Testis (tissue), 3 donors: ENCODE data around the gene DPP10. TPM values are rescaled to one million over a fixed set of nuclear protein-coding genes. Genes with fewer than 3 reads are reported as not detected.

ENCODE experiments used
- DNase-seq: peaks from one replicate; pipeline ENCODE4 v3.0.0-alpha.2; 2019
- H3K27ac ChIP-seq, 2 donors: fragments of 200-600 bp; sonication (generic); one replicate each; pipeline ENCODE4 v1.5.1; 2019
- H3K27me3 ChIP-seq: fragments of 200-600 bp; sonication (generic); one replicate; pipeline ENCODE4 v1.5.1; 2019
- H3K36me3 ChIP-seq: fragments of 200-600 bp; sonication (generic); one replicate; pipeline ENCODE4 v1.5.1; 2017; ENCODE audit warnings: low read depth; ENCODE audit errors: missing control alignments
- H3K4me1 ChIP-seq: fragments of 200-600 bp; sonication (generic); one replicate; pipeline ENCODE4 v1.5.1; 2019
- H3K4me3 ChIP-seq, 2 donors: fragments of 200-600 bp; sonication (generic); one replicate each; pipeline ENCODE4 v1.5.1; 2017 to 2019
- H3K9me3 ChIP-seq: fragments of 200-600 bp; sonication (generic); one replicate; pipeline ENCODE4 v1.5.1; 2017
- POLR2A ChIP-seq: fragments of 450-650 bp; IDR thresholded peaks from one replicate; pipeline ENCODE4 v1.6.1; 2017; ENCODE audit warnings: antibody characterized with exemption, mild to moderate bottlenecking, moderate library complexity
- WGBS, 2 donors: methylation state at CpG; one replicate each; pipeline ENCODE4 v1.1.5; 2018; 5-methylcytosine and 5-hydroxymethylcytosine counted together
- intact Hi-C: fragments of 100-400 bp; cut with DNase I; formaldehyde crosslinking; loops from one replicate; pipeline ENCODE4 v1.15.1; 2023; ENCODE audit warnings: low total_unique reads
- polyA plus RNA-seq: library from polyadenylated mRNA; stranded (reverse); fragments of 350-450 nt; fragmentation: Illumina TruSeq; extraction: RNeasy Lipid Tissue Mini Kit (QIAGEN cat#74804); gene quantifications from one replicate; pipeline ENCODE4 v1.2.3, GENCODE V29; 2014; ENCODE audit warnings: low read depth, low replicate concordance; ENCODE audit not compliant: insufficient read depth
- total RNA-seq, 2 donors: library from RNA; depleted of rRNA; stranded (reverse); fragments of >200 nt; gene quantifications; one replicate each; pipeline ENCODE4 v1.2.3, GENCODE V29; 2016
- TF ChIP-seq, protein P1 (sequence below), 3 experiments: fragments of 450-650 bp in 2 of 3; fragments of 200-600 bp in 1 of 3; sonication (generic) in 1 of 3; IDR thresholded peaks; one replicate each; pipeline ENCODE4 v1.5.1; 2016 to 2019; ENCODE audit warnings: antibody characterized with exemption in 3 of 3, mild to moderate bottlenecking in 2 of 3, moderate library complexity in 1 of 3

DPP10 gene
- total and polyA plus RNA-seq, 3 donors from 2014 or later, result 1.7 to 6.7 (median 6.7) TPM

- Histone ChIP-seq H3K36me3 (no peaks in the 10 kb centered on the region), H3K4me1 (peaks cover 4% of the 10 kb centered on the region), H3K4me3 (peak overlapping the region; percentile 55 to 66), H3K27me3 (no peaks in the 10 kb centered on the region), H3K27ac (peak overlapping the region in 1 of 2 donors; percentile 59), H3K9me3 (no peaks in the 10 kb centered on the region)
- intact Hi-C loops, result no loop called here
- peak; percentile 81 for DNase-seq
- TF ChIP-seq, protein P1, sequence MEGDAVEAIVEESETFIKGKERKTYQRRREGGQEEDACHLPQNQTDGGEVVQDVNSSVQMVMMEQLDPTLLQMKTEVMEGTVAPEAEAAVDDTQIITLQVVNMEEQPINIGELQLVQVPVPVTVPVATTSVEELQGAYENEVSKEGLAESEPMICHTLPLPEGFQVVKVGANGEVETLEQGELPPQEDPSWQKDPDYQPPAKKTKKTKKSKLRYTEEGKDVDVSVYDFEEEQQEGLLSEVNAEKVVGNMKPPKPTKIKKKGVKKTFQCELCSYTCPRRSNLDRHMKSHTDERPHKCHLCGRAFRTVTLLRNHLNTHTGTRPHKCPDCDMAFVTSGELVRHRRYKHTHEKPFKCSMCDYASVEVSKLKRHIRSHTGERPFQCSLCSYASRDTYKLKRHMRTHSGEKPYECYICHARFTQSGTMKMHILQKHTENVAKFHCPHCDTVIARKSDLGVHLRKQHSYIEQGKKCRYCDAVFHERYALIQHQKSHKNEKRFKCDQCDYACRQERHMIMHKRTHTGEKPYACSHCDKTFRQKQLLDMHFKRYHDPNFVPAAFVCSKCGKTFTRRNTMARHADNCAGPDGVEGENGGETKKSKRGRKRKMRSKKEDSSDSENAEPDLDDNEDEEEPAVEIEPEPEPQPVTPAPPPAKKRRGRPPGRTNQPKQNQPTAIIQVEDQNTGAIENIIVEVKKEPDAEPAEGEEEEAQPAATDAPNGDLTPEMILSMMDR (IDR thresholded peaks at IDR 0.05), result no peak
- TF ChIP-seq POLR2A, result no peak
- WGBS, 2 donors, result 0 to 1% methylated on average over 9 to 28 of the region's 86 CpGs
These were observed 718.8 kb downstream of the DPP10 start for GRCh38 chr2:115161081-115161770.

DNA sequence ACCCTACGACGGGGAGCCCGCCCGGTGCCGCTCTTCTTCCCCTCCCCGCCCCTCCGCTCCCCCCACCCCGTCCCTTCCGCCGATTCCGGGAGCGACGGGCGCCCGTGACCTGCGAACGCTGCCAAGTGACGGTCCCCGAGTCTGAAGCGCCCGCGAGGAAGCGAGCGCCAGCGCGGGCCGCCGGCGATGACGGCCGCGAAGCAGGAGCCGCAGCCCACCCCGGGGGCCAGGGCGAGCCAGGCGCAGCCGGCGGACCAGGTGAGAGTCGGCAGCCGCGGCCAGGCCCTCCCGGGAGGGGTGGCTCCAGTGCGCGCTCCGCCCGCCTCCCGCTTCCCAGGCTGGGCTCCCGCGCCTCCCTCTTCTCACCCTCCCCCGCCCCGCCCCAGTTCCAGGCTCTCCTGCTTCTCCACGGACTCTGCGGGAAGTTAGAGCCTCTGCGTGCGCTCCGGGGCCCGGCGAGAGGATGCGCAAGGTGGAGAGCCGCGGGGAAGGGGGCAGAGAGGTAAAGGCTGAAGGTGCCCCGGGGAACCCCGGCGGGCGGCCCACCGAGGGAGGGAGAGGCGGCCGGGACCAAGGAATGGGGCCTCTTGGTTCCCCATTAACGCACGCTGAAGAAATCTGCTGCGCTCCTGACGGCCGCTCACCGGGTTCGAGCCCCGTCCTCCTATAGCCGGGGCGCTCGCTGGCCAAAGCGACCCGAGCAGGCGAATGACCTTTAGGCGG is 719.5 kb downstream of the DPP10 start:
- intact Hi-C loops, result no loop called here
- H3K27me3 ChIP-seq, result no peaks in the 10 kb centered on the region
- no peaks in the 10 kb centered on the region for H3K36me3 ChIP-seq
- 3% methylated on average over 14 to 47 of the region's 83 CpGs for WGBS, 2 donors
- H3K27ac ChIP-seq, result peak overlapping the region in 1 of 2 donors; percentile 59
- H3K9me3 ChIP-seq, result no peaks in the 10 kb centered on the region
- TF ChIP-seq, protein P1 (IDR thresholded peaks at IDR 0.05), result no peak
- TF ChIP-seq POLR2A, result no peak
- peak; percentile 53 for DNase-seq
- peak overlapping the region; percentile 55 to 66 for H3K4me3 ChIP-seq
- peaks cover 4% of the 10 kb centered on the region for H3K4me1 ChIP-seq

DNA sequence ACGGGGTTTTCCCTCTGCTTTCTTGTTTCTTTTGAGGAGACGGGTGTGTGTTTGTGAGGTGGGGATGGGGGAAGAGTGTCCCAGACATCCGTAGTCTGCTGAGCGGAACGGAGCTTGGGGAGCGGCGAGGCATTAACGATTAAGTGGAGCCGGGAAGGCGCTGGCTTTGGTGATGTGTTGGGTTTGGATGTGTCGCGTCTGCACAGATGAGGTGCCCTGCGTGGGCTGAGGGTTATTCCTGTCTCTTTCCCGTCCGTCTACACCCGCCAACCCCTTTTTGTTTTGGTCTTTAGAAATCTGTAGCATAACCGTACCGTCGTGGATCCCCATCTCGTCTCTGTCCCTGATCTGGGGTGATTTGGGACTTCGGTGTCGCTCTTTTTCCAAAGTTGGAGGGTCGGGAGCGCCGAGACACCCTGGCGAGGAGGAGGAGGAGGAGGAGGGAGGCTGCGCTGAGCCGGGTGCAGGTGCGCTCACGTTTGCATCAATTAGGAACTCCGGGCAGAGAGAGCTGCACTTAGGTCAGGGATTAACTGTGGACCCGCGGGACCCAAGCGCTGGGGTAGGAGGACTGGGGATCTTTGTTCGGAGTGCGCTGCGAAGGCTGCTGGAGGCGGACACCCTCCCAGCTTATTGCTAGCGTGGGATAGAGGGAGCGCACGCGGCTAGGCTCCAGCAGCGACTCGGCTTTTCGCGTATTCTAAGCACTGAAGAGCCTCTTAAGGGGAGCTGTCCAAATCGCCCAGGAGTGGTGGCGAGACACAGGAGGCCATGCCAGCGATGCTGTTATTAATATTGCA is 720.3 kb downstream of the DPP10 start:
- Histone ChIP-seq H3K4me3 (peak overlapping the region; percentile 55 to 66), H3K4me1 (peaks cover 4% of the 10 kb centered on the region), H3K27ac (no peak overlapping the region), H3K36me3 (no peaks in the 10 kb centered on the region), H3K27me3 (no peaks in the 10 kb centered on the region), H3K9me3 (no peaks in the 10 kb centered on the region)
- DNase-seq, result peak; percentile 30
- WGBS, 2 donors, result 1 to 3% methylated on average over 29 to 49 of the region's 49 CpGs
- intact Hi-C loops, result no loop called here
- TF ChIP-seq, protein P1 (IDR thresholded peaks at IDR 0.05), result no peak
- TF ChIP-seq POLR2A, result no peak

GRCh38 chr2:115163572-115163971 is 721.1 kb downstream of the DPP10 start:
- Histone ChIP-seq H3K36me3 (no peaks in the 10 kb centered on the region), H3K4me3 (no peak overlapping the region), H3K9me3 (no peaks in the 10 kb centered on the region), H3K27me3 (no peaks in the 10 kb centered on the region), H3K27ac (no peak overlapping the region), H3K4me1 (peaks cover 4% of the 10 kb centered on the region)
- intact Hi-C loops, result no loop called here
- WGBS, 2 donors, result 31 to 37% methylated on average over 6 of the region's 6 CpGs
- DNase-seq, result no peak
- TF ChIP-seq, protein P1 (IDR thresholded peaks at IDR 0.05), result no peak
- no peak for TF ChIP-seq POLR2A
